ENCODE measurements around the gene TTLL11.

DNA sequence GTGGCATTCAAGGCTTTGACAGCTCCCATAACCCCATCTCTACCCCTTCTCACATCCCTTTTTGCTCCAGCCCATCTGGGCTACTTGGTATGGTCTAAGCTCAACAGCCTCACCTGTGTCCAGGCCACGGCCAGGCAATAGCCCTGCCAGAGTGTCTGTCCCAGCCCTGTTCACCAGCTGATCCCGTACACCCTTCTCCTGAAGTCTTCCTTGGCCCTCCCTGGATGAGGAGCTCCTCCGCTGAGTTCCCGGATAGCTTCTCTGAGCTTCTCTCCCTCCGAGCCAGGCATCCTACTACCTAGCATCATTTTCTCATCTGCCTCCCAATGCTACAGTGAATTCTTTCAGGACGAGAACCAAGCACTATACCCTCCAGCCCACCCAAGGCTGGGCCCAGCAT is 233.5 kb downstream of the TTLL11 start:
- TF ChIP-seq, protein P1, sequence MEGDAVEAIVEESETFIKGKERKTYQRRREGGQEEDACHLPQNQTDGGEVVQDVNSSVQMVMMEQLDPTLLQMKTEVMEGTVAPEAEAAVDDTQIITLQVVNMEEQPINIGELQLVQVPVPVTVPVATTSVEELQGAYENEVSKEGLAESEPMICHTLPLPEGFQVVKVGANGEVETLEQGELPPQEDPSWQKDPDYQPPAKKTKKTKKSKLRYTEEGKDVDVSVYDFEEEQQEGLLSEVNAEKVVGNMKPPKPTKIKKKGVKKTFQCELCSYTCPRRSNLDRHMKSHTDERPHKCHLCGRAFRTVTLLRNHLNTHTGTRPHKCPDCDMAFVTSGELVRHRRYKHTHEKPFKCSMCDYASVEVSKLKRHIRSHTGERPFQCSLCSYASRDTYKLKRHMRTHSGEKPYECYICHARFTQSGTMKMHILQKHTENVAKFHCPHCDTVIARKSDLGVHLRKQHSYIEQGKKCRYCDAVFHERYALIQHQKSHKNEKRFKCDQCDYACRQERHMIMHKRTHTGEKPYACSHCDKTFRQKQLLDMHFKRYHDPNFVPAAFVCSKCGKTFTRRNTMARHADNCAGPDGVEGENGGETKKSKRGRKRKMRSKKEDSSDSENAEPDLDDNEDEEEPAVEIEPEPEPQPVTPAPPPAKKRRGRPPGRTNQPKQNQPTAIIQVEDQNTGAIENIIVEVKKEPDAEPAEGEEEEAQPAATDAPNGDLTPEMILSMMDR (IDR thresholded peaks at IDR 0.05) = no peak
- TF ChIP-seq EP300 (IDR thresholded peaks at IDR 0.05) (no peak), POLR2A (IDR thresholded peaks at IDR 0.05) (no peak)

Data from suprapubic skin (tissue), 3 donors.